ENCODE results near the gene HSPA12B. TPM values are rescaled to one million over a fixed set of nuclear protein-coding genes. Genes with fewer than 3 reads are reported as not detected.

The HSPA12B gene
- total and polyA plus RNA-seq, 2 of the 4 experiments (the other 2 are of a cell fraction): not detected

DNA sequence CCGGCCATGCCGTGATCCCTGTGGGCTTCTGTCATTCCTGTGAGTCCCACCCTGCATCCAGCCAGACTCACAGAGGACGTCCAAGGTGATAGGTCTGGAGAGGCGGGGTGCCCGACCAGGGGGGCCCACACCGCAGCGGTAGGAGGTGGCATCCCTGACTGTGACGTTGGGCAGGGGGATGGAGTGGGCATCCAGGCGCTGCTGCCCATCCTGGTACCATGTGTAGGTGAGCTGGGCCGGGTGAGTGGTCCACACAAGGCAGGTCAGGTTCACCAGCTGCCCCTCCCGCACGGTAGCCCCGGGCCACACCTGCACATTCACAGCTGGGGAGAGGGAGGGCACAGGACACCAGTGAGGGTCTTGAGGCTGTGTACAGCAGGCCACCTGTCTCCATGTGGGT lies 39.1 kb upstream of the HSPA12B start:
- H3K23ac ChIP-seq (ENCODE audit: low read depth, low read length): no peak overlapping the region
- intact Hi-C loops (cut with micrococcal nuclease): no loop called here
- POLR2A ChIA-PET (ENCODE audit: unreplicated experiment): no interaction called here

More for the DNA sequence above, 39.1 kb upstream of the HSPA12B start:
- Histone ChIP-seq H4K5ac (ENCODE audit: low read depth, low read length) (no peak overlapping the region), H3K56ac (ENCODE audit: extremely low read depth, insufficient read depth, low read length) (no peak overlapping the region), H2BK120ac (ENCODE audit: low read depth, low read length) (no peak overlapping the region), H4K20me1 (ENCODE audit: insufficient read depth, low read length) (no peaks in the 10 kb centered on the region), H3K9me1 (ENCODE audit: insufficient read depth, low read length) (no peaks in the 10 kb centered on the region), H2BK15ac (ENCODE audit: low read depth, low read length) (no peak overlapping the region), H3K36me3 (ENCODE audit: control insufficient read depth, insufficient read depth, low read length) (no peaks in the 10 kb centered on the region), H3K27ac (ENCODE audit: insufficient read depth, low read length) (no peak overlapping the region), H4K91ac (ENCODE audit: insufficient read depth, low read depth, low read length) (no peak overlapping the region), H3K27me3 (ENCODE audit: control insufficient read depth, insufficient read depth, low read length) (peaks cover 19% of the 10 kb centered on the region; the same call in 1 of the 2 replicates), H2BK5ac (ENCODE audit: low read depth, low read length, poor library complexity, severe bottlenecking) (no peak overlapping the region), H2AK5ac (ENCODE audit: low read depth, low read length) (no peak overlapping the region), H3K4ac (ENCODE audit: low read depth, low read length) (no peak overlapping the region), H3K14ac (replicated peaks; ENCODE audit: low read depth, low read length) (no peak overlapping the region), H2AK9ac (replicated peaks; ENCODE audit: low read depth, low read length, poor library complexity) (peak overlapping the region; percentile 16), H3K4me2 (ENCODE audit: low read depth, low read length) (no peak overlapping the region), H3K4me1 (ENCODE audit: control insufficient read depth, insufficient read depth, low read length) (no peaks in the 10 kb centered on the region), H3K4me3 (ENCODE audit: insufficient read depth, low read depth, low read length) (no peak overlapping the region), H3K18ac (ENCODE audit: low read depth, low read length) (no peak overlapping the region), H2BK20ac (ENCODE audit: low read depth, low read length) (no peak overlapping the region), H4K8ac (ENCODE audit: low read depth in 2 of 2, low read length in 2 of 2) (no peak overlapping the region), H3K79me1 (ENCODE audit: low read depth in 1 of 2, low read length in 2 of 2) (no peaks in the 10 kb centered on the region), H2AFZ (replicated peaks; ENCODE audit: low read length, poor library complexity) (no peak overlapping the region), H3K9ac (ENCODE audit: low read depth, low read length) (no peak overlapping the region), H3K9me3 (ENCODE audit: control insufficient read depth, insufficient read depth, low read length) (peaks cover 4% of the 10 kb centered on the region; the same call in 1 of the 2 replicates)
- CTCF ChIA-PET: no interaction called here
- in situ Hi-C loops (cut with MboI; ENCODE audit: low sequenced_read_pairs): no loop called here
- whole genome bisulfite sequencing, 2 experiments (ENCODE audit: extremely low coverage in 2 of 2, insufficient read length in 1 of 2): 78% methylated on average over 5 of the region's 13 CpGs; no CpG with 5 or more reads in 1 of the 2 experiments
- ATAC-seq (ENCODE audit: low read depth) (no peak), DNase-seq (no peak)
- no peak for TF ChIP-seq MAZ (IDR thresholded peaks at IDR 0.05; ENCODE audit: borderline replicate concordance, low read depth, low read length)
- TF ChIP-seq CHD1 (IDR thresholded peaks at IDR 0.05; ENCODE audit: low read depth, low read length): no peak
- TF ChIP-seq, protein P1, sequence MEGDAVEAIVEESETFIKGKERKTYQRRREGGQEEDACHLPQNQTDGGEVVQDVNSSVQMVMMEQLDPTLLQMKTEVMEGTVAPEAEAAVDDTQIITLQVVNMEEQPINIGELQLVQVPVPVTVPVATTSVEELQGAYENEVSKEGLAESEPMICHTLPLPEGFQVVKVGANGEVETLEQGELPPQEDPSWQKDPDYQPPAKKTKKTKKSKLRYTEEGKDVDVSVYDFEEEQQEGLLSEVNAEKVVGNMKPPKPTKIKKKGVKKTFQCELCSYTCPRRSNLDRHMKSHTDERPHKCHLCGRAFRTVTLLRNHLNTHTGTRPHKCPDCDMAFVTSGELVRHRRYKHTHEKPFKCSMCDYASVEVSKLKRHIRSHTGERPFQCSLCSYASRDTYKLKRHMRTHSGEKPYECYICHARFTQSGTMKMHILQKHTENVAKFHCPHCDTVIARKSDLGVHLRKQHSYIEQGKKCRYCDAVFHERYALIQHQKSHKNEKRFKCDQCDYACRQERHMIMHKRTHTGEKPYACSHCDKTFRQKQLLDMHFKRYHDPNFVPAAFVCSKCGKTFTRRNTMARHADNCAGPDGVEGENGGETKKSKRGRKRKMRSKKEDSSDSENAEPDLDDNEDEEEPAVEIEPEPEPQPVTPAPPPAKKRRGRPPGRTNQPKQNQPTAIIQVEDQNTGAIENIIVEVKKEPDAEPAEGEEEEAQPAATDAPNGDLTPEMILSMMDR (conservative IDR thresholded peaks at IDR 0.05; ENCODE audit: low read depth, low read length): no peak
- no peak for TF ChIP-seq FOS (IDR thresholded peaks at IDR 0.05; ENCODE audit: low read depth, low read length)
- TF ChIP-seq CEBPB (IDR thresholded peaks at IDR 0.05; ENCODE audit: low read depth, low read length): no peak
- TF ChIP-seq RAD21 (IDR thresholded peaks at IDR 0.05; ENCODE audit: low read length): no peak
- TF ChIP-seq MAFK (IDR thresholded peaks at IDR 0.05; ENCODE audit: low read depth, low read length): no peak
- no peak for TF ChIP-seq POLR2A (IDR thresholded peaks at IDR 0.05; ENCODE audit: low read depth, low read length)
- no peak for TF ChIP-seq RFX5 (IDR thresholded peaks at IDR 0.05; ENCODE audit: low read depth, low read length)
- TF ChIP-seq SMC3 (IDR thresholded peaks at IDR 0.05; ENCODE audit: low read depth, low read length): no peak
- TF ChIP-seq NFE2L2 (IDR thresholded peaks at IDR 0.05; ENCODE audit: low read depth, low read length): no peak
- no peak for TF ChIP-seq BHLHE40 (IDR thresholded peaks at IDR 0.05; ENCODE audit: low read depth, low read length)
- TF ChIP-seq, protein P2, sequence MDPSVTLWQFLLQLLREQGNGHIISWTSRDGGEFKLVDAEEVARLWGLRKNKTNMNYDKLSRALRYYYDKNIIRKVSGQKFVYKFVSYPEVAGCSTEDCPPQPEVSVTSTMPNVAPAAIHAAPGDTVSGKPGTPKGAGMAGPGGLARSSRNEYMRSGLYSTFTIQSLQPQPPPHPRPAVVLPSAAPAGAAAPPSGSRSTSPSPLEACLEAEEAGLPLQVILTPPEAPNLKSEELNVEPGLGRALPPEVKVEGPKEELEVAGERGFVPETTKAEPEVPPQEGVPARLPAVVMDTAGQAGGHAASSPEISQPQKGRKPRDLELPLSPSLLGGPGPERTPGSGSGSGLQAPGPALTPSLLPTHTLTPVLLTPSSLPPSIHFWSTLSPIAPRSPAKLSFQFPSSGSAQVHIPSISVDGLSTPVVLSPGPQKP (IDR thresholded peaks at IDR 0.05; ENCODE audit: borderline replicate concordance, low read depth, low read length): no peak
- no peak for TF ChIP-seq RCOR1 (IDR thresholded peaks at IDR 0.05; ENCODE audit: insufficient replicate concordance, low read length)
- TF ChIP-seq MXI1 (IDR thresholded peaks at IDR 0.05; ENCODE audit: borderline replicate concordance, low read depth, low read length): no peak
- TF ChIP-seq, protein P3, sequence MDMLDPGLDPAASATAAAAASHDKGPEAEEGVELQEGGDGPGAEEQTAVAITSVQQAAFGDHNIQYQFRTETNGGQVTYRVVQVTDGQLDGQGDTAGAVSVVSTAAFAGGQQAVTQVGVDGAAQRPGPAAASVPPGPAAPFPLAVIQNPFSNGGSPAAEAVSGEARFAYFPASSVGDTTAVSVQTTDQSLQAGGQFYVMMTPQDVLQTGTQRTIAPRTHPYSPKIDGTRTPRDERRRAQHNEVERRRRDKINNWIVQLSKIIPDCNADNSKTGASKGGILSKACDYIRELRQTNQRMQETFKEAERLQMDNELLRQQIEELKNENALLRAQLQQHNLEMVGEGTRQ (IDR thresholded peaks at IDR 0.05; ENCODE audit: low read depth, low read length): no peak
- dilution Hi-C loops (cut with HindIII; ENCODE audit: low sequenced_read_pairs, unreplicated experiment): no loop called here
- no TSS peak for BruUV-seq (replicated peaks)

Data from IMR-90 (cell line).